ENCODE data around the gene ABITRAM. TPM values are rescaled to one million over a fixed set of nuclear protein-coding genes. Genes with fewer than 3 reads are reported as not detected.
"Not testable (repeated sequence)": the region's sequence is repeated elsewhere in the genome, so short reads cannot be mapped to it uniquely, and the experiment has no call there.

Gene ABITRAM
- total RNA-seq (10 to 100 TPM in 1 of 2 experiments, 1 to 10 TPM in 1; 9.0 to 11.4 TPM), polyA plus RNA-seq (10 to 100 TPM; 15.8 to 27.0 TPM)

DNA sequence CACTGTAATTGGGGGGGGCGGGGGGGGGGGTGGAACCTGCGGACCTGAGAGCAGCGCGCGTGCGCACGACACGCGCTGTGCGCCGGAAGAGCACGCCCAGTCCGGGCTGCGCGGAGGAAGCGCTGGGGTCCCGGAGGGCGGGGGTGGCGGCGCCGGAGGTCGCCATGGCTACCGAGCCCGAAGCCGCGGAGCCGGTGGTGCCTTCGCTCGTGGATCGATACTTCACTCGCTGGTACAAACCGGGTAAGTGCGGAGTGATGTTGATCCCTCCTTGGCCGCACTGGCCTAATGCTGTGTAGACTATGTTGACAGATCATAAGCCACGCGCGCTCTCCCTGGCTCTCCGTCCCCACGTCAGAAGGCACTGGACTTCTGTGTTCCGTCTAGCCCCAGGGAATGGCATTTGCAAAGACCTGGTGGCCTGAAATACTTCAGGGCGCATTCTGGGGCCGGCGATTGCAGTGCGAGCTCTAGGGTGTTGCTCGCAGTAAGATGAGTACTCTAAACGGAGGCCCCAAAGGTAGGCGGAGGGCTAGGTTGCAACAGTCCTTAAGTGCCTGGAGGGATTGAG, at the start of gene ABITRAM:
TSS of gene ABITRAM (plus strand) at position 78 of the 571 bp plus-strand sequence. CDS start at position 165, 87 bp downstream.
- ChIA-PET POLR2A (ENCODE audit: partially characterized antibody) (interaction anchor here (1.9 kb wide), 1 partner anchor 185 kb away, joined by 10 read pairs; the partner anchor contains the start of gene TMEM245), CTCF (ENCODE audit: partially characterized antibody) (no interaction called here)
- no peaks in the 10 kb centered on the region for H3K27me3 Mint-ChIP-seq
- peaks cover 12 to 39% of the 10 kb centered on the region in 2 donors for H3K36me3 Mint-ChIP-seq
- Histone ChIP-seq H3K4me1 (ENCODE audit: insufficient read depth, low read length) (peaks cover 26% of the 10 kb centered on the region), H3K9me3 (ENCODE audit: control insufficient read depth in 1 of 2, low read length in 2 of 2) (no peaks in the 10 kb centered on the region), H3K27me3 (ENCODE audit: insufficient read depth, low read length) (no peaks in the 10 kb centered on the region), H3K27ac (ENCODE audit: low read depth, low read length) (peak within 1 kb of the TSS; percentile 83), H3K4me3 (ENCODE audit: low read length in 2 of 2) (peak within 1 kb of the TSS; percentile 78 to 100), H3K36me3 (ENCODE audit: insufficient read depth, low read length) (no peaks in the 10 kb centered on the region)
- H3K4me1 Mint-ChIP-seq: peaks cover 28 to 47% (median 37%) of the 10 kb centered on the region in 4 donors
- peaks cover 0 to 4% (median 0%) of the 10 kb centered on the region in 8 donors for H3K9me3 Mint-ChIP-seq
- peak within 1 kb of the TSS; percentile 99 to 100 (median 99) for H3K4me3 Mint-ChIP-seq
- peak within 1 kb of the TSS; percentile 91 to 99 (median 99) for H3K27ac Mint-ChIP-seq
- peak in 3 of 5 donors; percentile 79 to 85 (median 84) for DNase-seq
- intact Hi-C loops (cut with micrococcal nuclease): loop anchor here (1.0 kb wide), 3 partner anchors 79 to 1651 kb away; partner anchors contain the start of genes CTNNAL1 and RAD23B

DNA sequence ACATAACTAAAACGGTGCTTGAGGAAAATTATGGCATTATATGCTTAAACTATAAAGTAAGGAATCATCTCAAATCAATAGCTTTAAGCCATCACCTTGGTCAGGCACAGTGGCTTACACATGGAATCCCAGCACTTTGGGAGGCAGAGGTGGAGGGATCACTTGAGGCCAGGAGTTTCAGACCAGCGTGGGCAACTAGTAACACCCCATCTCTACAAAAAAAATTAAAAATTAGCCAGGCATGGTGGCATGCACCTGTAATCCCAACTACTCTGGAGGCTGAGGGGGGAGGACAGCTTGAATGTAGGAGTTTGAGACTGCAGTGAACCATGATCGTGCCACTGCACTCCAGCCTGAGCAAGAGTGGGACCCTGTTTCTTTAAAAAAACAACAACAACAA, 49.5 kb upstream of the ABITRAM start:
- H3K4me3 ChIP-seq (ENCODE audit: low read length in 2 of 2): no peak overlapping the region
- intact Hi-C loops (cut with micrococcal nuclease): loop anchor here (10.0 kb wide), 1 partner anchor 310 kb away; no protein-coding TSS in a partner anchor
- ChIA-PET POLR2A (ENCODE audit: partially characterized antibody) (no interaction called here), CTCF (ENCODE audit: partially characterized antibody) (no interaction called here)
- Mint-ChIP-seq H3K36me3 (peaks cover 56% of the 10 kb centered on the region in 2 donors), H3K9me3 (no peaks in the 10 kb centered on the region), H3K4me3 (no peak overlapping the region), H3K4me1 (peaks cover 0 to 2% (median 0%) of the 10 kb centered on the region in 4 donors), H3K27ac (no peak overlapping the region), H3K27me3 (no peaks in the 10 kb centered on the region)
- H3K4me1 ChIP-seq (ENCODE audit: insufficient read depth, low read length): no peaks in the 10 kb centered on the region
- H3K27me3 ChIP-seq (ENCODE audit: insufficient read depth, low read length): no peaks in the 10 kb centered on the region
- H3K9me3 ChIP-seq (ENCODE audit: control insufficient read depth in 1 of 2, low read length in 2 of 2): no peaks in the 10 kb centered on the region
- no peak overlapping the region for H3K27ac ChIP-seq (ENCODE audit: low read depth, low read length)
- peaks cover 45% of the 10 kb centered on the region for H3K36me3 ChIP-seq (ENCODE audit: insufficient read depth, low read length)
- no peak for DNase-seq

DNA sequence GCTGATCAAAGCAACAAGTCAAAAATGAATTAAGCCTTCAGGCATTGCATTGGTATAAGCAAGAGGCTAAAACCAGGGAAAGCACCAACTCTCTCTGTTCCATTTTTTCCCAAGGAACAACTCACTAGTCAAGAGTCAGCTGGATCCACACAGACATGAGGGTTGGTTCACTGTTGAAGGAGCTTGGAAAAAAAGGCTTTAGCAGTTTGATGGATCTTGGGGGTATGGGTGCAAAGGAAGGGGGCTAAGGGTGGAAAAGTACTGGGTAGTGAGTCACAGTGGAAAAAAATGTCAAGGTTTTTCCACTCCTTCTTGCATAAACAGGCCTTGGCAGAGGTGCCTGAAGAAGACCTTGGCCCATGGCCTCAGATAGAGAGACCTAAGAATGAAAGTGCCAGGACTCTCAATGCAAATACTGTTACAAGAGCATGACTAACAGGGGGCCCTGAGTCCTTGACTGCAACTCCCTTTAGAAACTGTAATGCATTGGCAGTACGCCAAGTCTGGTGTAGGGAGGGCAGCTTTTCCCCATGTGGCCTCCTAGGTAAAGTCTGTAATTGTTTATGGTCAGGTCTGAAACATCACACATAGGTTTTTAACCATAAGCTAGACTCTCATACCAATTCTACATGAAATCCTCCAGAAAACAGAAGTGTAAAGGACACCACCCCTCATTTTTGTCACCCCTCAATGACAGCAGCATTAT, 48.4 kb upstream of the ABITRAM start:
- H3K27me3 ChIP-seq (ENCODE audit: insufficient read depth, low read length): no peaks in the 10 kb centered on the region
- ChIA-PET CTCF (ENCODE audit: partially characterized antibody) (interaction anchor here (0.6 kb wide), 1 partner anchor 408 kb away, joined by 3 read pairs; no protein-coding TSS in a partner anchor), POLR2A (ENCODE audit: partially characterized antibody) (no interaction called here)
- H3K9me3 Mint-ChIP-seq: no peaks in the 10 kb centered on the region
- H3K4me1 ChIP-seq (ENCODE audit: insufficient read depth, low read length): no peaks in the 10 kb centered on the region
- H3K4me1 Mint-ChIP-seq: peaks cover 0 to 2% (median 0%) of the 10 kb centered on the region in 4 donors
- H3K27ac ChIP-seq (ENCODE audit: low read depth, low read length): no peak overlapping the region
- no peak overlapping the region for H3K27ac Mint-ChIP-seq
- H3K36me3 Mint-ChIP-seq: peaks cover 54 to 56% of the 10 kb centered on the region in 2 donors
- H3K36me3 ChIP-seq (ENCODE audit: insufficient read depth, low read length): peaks cover 46% of the 10 kb centered on the region
- intact Hi-C loops (cut with micrococcal nuclease): loop anchor here (10.0 kb wide), 1 partner anchor 309 kb away; no protein-coding TSS in a partner anchor
- no peaks in the 10 kb centered on the region for H3K27me3 Mint-ChIP-seq
- H3K4me3 ChIP-seq (ENCODE audit: low read length in 2 of 2): no peak overlapping the region
- H3K9me3 ChIP-seq (ENCODE audit: control insufficient read depth in 1 of 2, low read length in 2 of 2): no peaks in the 10 kb centered on the region
- H3K4me3 Mint-ChIP-seq: no peak overlapping the region
- no peak for DNase-seq

- peaks cover 53% of the 10 kb centered on the region for H3K36me3 ChIP-seq (ENCODE audit: insufficient read depth, low read length)
- POLR2A ChIA-PET (ENCODE audit: partially characterized antibody); H3K4me3 ChIP-seq (ENCODE audit: low read length in 2 of 2); H3K9me3 Mint-ChIP-seq; H3K27me3 Mint-ChIP-seq; CTCF ChIA-PET (ENCODE audit: partially characterized antibody); H3K27me3 ChIP-seq (ENCODE audit: insufficient read depth, low read length); H3K4me3 Mint-ChIP-seq; H3K4me1 ChIP-seq (ENCODE audit: insufficient read depth, low read length); H3K9me3 ChIP-seq (ENCODE audit: control insufficient read depth in 1 of 2, low read length in 2 of 2); DNase-seq; H3K4me1 Mint-ChIP-seq; H3K27ac ChIP-seq (ENCODE audit: low read depth, low read length): not testable (repeated sequence)
- peak overlapping the region in 2 of 7 donors; percentile 16 to 63 for H3K27ac Mint-ChIP-seq
- H3K36me3 Mint-ChIP-seq: peaks cover 59 to 62% of the 10 kb centered on the region in 2 donors
- intact Hi-C loops (cut with micrococcal nuclease): loop anchor here (10.0 kb wide), 1 partner anchor 308 kb away; no protein-coding TSS in a partner anchor
These were observed 47.5 kb upstream of the ABITRAM start for GRCh38 chr9:108886594-108887271.

DNA sequence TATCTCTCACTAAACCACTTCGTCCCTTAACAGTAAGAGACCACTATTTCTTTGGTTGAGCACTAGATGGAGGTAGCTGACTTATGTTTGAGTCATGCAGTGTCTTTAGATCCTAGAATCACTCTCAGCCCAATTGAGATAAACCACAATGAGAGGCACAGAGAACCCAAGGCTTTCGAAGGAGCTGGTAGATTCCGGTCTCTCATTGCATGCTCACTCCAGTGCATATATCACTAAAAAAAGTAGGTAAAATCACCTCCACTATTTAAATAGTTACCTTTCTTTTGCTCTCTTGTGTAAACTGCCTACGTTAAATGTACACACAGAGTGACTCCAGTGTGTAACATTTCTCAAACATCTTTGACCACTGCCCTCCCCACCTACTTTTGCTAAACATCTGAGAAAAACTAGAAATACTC, 44.5 kb upstream of the ABITRAM start:
- Histone ChIP-seq H3K4me1 (ENCODE audit: insufficient read depth, low read length) (no peaks in the 10 kb centered on the region), H3K36me3 (ENCODE audit: insufficient read depth, low read length) (peaks cover 67% of the 10 kb centered on the region), H3K27me3 (ENCODE audit: insufficient read depth, low read length) (no peaks in the 10 kb centered on the region), H3K27ac (ENCODE audit: low read depth, low read length) (no peak overlapping the region), H3K9me3 (ENCODE audit: control insufficient read depth in 1 of 2, low read length in 2 of 2) (no peaks in the 10 kb centered on the region), H3K4me3 (ENCODE audit: low read length in 2 of 2) (no peak overlapping the region)
- Mint-ChIP-seq H3K27me3 (no peaks in the 10 kb centered on the region), H3K27ac (peak overlapping the region in 2 of 7 donors; percentile 16 to 65), H3K4me1 (peaks cover 0 to 4% (median 0%) of the 10 kb centered on the region in 4 donors), H3K9me3 (no peaks in the 10 kb centered on the region), H3K4me3 (no peak overlapping the region), H3K36me3 (peaks cover 65 to 81% of the 10 kb centered on the region in 2 donors)
- intact Hi-C loops (cut with micrococcal nuclease): loop anchor here (2.0 to 10.0 kb wide), 3 partner anchors 65 to 431 kb away; partner anchors contain the start of gene EPB41L4B
- ChIA-PET POLR2A (ENCODE audit: partially characterized antibody) (no interaction called here), CTCF (ENCODE audit: partially characterized antibody) (interaction anchor here (0.8 to 1.5 kb wide), 4 partner anchors 15 to 70 kb away, joined by 3 to 7 read pairs (median 4); no protein-coding TSS in a partner anchor)
- no peak for DNase-seq

GRCh38 chr9:108894225-108894997, 39.8 kb upstream of the ABITRAM start:
- H3K4me1 ChIP-seq (ENCODE audit: insufficient read depth, low read length): no peaks in the 10 kb centered on the region
- CTCF ChIA-PET (ENCODE audit: partially characterized antibody): no interaction called here
- H3K4me3 ChIP-seq (ENCODE audit: low read length in 2 of 2): no peak overlapping the region
- no peak for DNase-seq
- H3K9me3 ChIP-seq (ENCODE audit: control insufficient read depth in 1 of 2, low read length in 2 of 2): no peaks in the 10 kb centered on the region
- no peak overlapping the region for H3K27ac ChIP-seq (ENCODE audit: low read depth, low read length)
- intact Hi-C loops (cut with micrococcal nuclease): no loop called here
- Mint-ChIP-seq H3K4me3 (no peak overlapping the region), H3K36me3 (peaks cover 75 to 98% of the 10 kb centered on the region in 2 donors), H3K9me3 (no peaks in the 10 kb centered on the region), H3K27me3 (no peaks in the 10 kb centered on the region), H3K27ac (no peak overlapping the region), H3K4me1 (peaks cover 0 to 3% (median 0%) of the 10 kb centered on the region in 4 donors)
- H3K36me3 ChIP-seq (ENCODE audit: insufficient read depth, low read length): peaks cover 82% of the 10 kb centered on the region
- POLR2A ChIA-PET (ENCODE audit: partially characterized antibody): no interaction called here
- H3K27me3 ChIP-seq (ENCODE audit: insufficient read depth, low read length): no peaks in the 10 kb centered on the region

Measured in CD4-positive, alpha-beta memory T cell (primary cell).